Adipocyte (in vitro differentiated cells): ENCODE data around the gene SNX24.

Source experiments
- DNase-seq: peaks from one replicate; pipeline ENCODE4 v3.0.0-alpha.2; 2015; ENCODE audit warnings: low read depth
- H3K27me3 ChIP-seq: replicated peaks from 2 replicates; pipeline ENCODE4 v1.7.0; 2013; ENCODE audit warnings: mild to moderate bottlenecking, low read length, moderate library complexity; ENCODE audit not compliant: control insufficient read depth, insufficient read depth
- H3K36me3 ChIP-seq: 2 replicates; pipeline ENCODE4 v1.7.0; 2013; ENCODE audit warnings: low read length, mild to moderate bottlenecking, moderate library complexity; ENCODE audit not compliant: control insufficient read depth, insufficient read depth, severe bottlenecking
- H3K4me1 ChIP-seq: 2 replicates; pipeline ENCODE4 v1.7.0; 2013; ENCODE audit warnings: mild to moderate bottlenecking, low read length, moderate library complexity; ENCODE audit not compliant: control insufficient read depth, insufficient read depth
- H3K4me3 ChIP-seq: 2 replicates; pipeline ENCODE4 v1.7.0; 2013; ENCODE audit warnings: mild to moderate bottlenecking, low read length, moderate library complexity
- H3K9ac ChIP-seq: 2 replicates; pipeline ENCODE4 v1.7.0; 2013; ENCODE audit warnings: mild to moderate bottlenecking, low read length, moderate library complexity
- H3K9me3 ChIP-seq: 2 replicates; pipeline ENCODE4 v1.7.0; 2013; ENCODE audit warnings: mild to moderate bottlenecking, low read length, moderate library complexity; ENCODE audit not compliant: control insufficient read depth

The SNX24 gene

GRCh38 chr5:122943050-122943698, 97.8 kb downstream of the SNX24 start:
- Histone ChIP-seq H3K4me1 (no peaks in the 10 kb centered on the region), H3K27me3 (no peaks in the 10 kb centered on the region), H3K36me3 (peaks cover 4% of the 10 kb centered on the region), H3K9me3 (no peaks in the 10 kb centered on the region), H3K4me3 (no peak overlapping the region), H3K9ac (no peak overlapping the region)
- no peak for DNase-seq

GRCh38 chr5:122944051-122944450, 98.6 kb downstream of the SNX24 start:
- no peaks in the 10 kb centered on the region for H3K27me3 ChIP-seq
- H3K9me3 ChIP-seq: no peaks in the 10 kb centered on the region
- no peak for DNase-seq
- H3K9ac ChIP-seq: no peak overlapping the region
- H3K4me1 ChIP-seq: no peaks in the 10 kb centered on the region
- H3K4me3 ChIP-seq: no peak overlapping the region
- H3K36me3 ChIP-seq: peaks cover 10% of the 10 kb centered on the region

- no peak for DNase-seq
- Histone ChIP-seq H3K36me3 (peaks cover 10% of the 10 kb centered on the region), H3K27me3 (no peaks in the 10 kb centered on the region), H3K4me1 (no peaks in the 10 kb centered on the region), H3K4me3 (no peak overlapping the region), H3K9ac (no peak overlapping the region), H3K9me3 (no peaks in the 10 kb centered on the region)
These were observed 102.0 kb downstream of the SNX24 start for GRCh38 chr5:122947372-122947771.

GRCh38 chr5:122947772-122948171, 102.4 kb downstream of the SNX24 start:
- Histone ChIP-seq H3K36me3 (peaks cover 10% of the 10 kb centered on the region), H3K4me1 (no peaks in the 10 kb centered on the region), H3K4me3 (no peak overlapping the region), H3K27me3 (no peaks in the 10 kb centered on the region), H3K9ac (no peak overlapping the region), H3K9me3 (no peaks in the 10 kb centered on the region)
- no peak for DNase-seq

GRCh38 chr5:122948319-122948718, 102.9 kb downstream of the SNX24 start:
- no peak for DNase-seq
- Histone ChIP-seq H3K4me1 (no peaks in the 10 kb centered on the region), H3K27me3 (no peaks in the 10 kb centered on the region), H3K4me3 (no peak overlapping the region), H3K9ac (no peak overlapping the region), H3K9me3 (no peaks in the 10 kb centered on the region), H3K36me3 (peaks cover 10% of the 10 kb centered on the region)

GRCh38 chr5:122951658-122952057, 106.2 kb downstream of the SNX24 start:
- peaks cover 16% of the 10 kb centered on the region for H3K36me3 ChIP-seq
- no peaks in the 10 kb centered on the region for H3K4me1 ChIP-seq
- no peaks in the 10 kb centered on the region for H3K9me3 ChIP-seq
- no peak overlapping the region for H3K9ac ChIP-seq
- no peak overlapping the region for H3K4me3 ChIP-seq
- DNase-seq: peak; percentile 5
- no peaks in the 10 kb centered on the region for H3K27me3 ChIP-seq

- H3K9me3 ChIP-seq: peaks cover 9% of the 10 kb centered on the region
- no peak overlapping the region for H3K9ac ChIP-seq
- H3K4me3 ChIP-seq: no peak overlapping the region
These were observed 109.3 kb downstream of the SNX24 start for GRCh38 chr5:122954719-122955118.

GRCh38 chr5:122957457-122957856, 112.0 kb downstream of the SNX24 start:
- Histone ChIP-seq H3K36me3 (peaks cover 6% of the 10 kb centered on the region), H3K27me3 (no peaks in the 10 kb centered on the region), H3K4me3 (no peak overlapping the region), H3K9ac (no peak overlapping the region), H3K9me3 (peaks cover 9% of the 10 kb centered on the region), H3K4me1 (no peaks in the 10 kb centered on the region)
- no peak for DNase-seq

More at GRCh38 chr5:122954719-122955118, 109.3 kb downstream of the SNX24 start:
- H3K36me3 ChIP-seq: peaks cover 6% of the 10 kb centered on the region
- no peaks in the 10 kb centered on the region for H3K27me3 ChIP-seq
- no peak for DNase-seq
- no peaks in the 10 kb centered on the region for H3K4me1 ChIP-seq

GRCh38 chr5:122959740-122960445, 114.5 kb downstream of the SNX24 start:
- no peak for DNase-seq
- Histone ChIP-seq H3K9me3 (peaks cover 9% of the 10 kb centered on the region), H3K9ac (no peak overlapping the region), H3K4me3 (no peak overlapping the region), H3K4me1 (no peaks in the 10 kb centered on the region), H3K36me3 (peaks cover 6% of the 10 kb centered on the region), H3K27me3 (no peaks in the 10 kb centered on the region)

GRCh38 chr5:122963305-122963704, 117.9 kb downstream of the SNX24 start:
- Histone ChIP-seq H3K9ac (no peak overlapping the region), H3K36me3 (no peaks in the 10 kb centered on the region), H3K4me1 (no peaks in the 10 kb centered on the region), H3K27me3 (no peaks in the 10 kb centered on the region), H3K9me3 (no peaks in the 10 kb centered on the region), H3K4me3 (no peak overlapping the region)
- no peak for DNase-seq

- Histone ChIP-seq H3K9ac (no peak overlapping the region), H3K27me3 (no peaks in the 10 kb centered on the region), H3K4me1 (no peaks in the 10 kb centered on the region), H3K4me3 (no peak overlapping the region), H3K9me3 (no peaks in the 10 kb centered on the region), H3K36me3 (no peaks in the 10 kb centered on the region)
- no peak for DNase-seq
These were observed 119.7 kb downstream of the SNX24 start for GRCh38 chr5:122965111-122965510.
